ENCODE data around the gene FLNB. TPM values are rescaled to one million over a fixed set of nuclear protein-coding genes. Genes with fewer than 3 reads are reported as not detected.
"Not testable (repeated sequence)": the region's sequence is repeated elsewhere in the genome, so short reads cannot be mapped to it uniquely, and the experiment has no call there.

FLNB gene
- total RNA-seq, 1 experiment from 2014 or later: 309 TPM

GRCh38 chr3:58051658-58052261 lies 43.5 kb downstream of the FLNB start:
- H3K36me3 ChIP-seq (ENCODE audit: control insufficient read depth, insufficient read depth, low read length); H3K9me3 ChIP-seq (ENCODE audit: control insufficient read depth, insufficient read depth, low read depth, low read length); DNase-seq (ENCODE audit: low read depth, low spot score); H3K27me3 ChIP-seq (ENCODE audit: control insufficient read depth, insufficient read depth, low read length); POLR2A ChIA-PET; BruUV-seq (replicated peaks); CTCF ChIA-PET; in situ Hi-C loops (cut with HindIII; ENCODE audit: low pct_unique_long_range_greater_than_20kb, low sequenced_read_pairs); intact Hi-C loops (cut with micrococcal nuclease; ENCODE audit: unreplicated experiment): not testable (repeated sequence)
- Histone ChIP-seq H3K4me3 (ENCODE audit: low read depth in 2 of 2, low read length in 2 of 2) (peak overlapping the region in 1 of 2 experiments; percentile 36; a peak in 2 of 4 replicates), H3K27ac (ENCODE audit: low read length) (peak overlapping the region; percentile 97), H3K4me1 (ENCODE audit: control insufficient read depth, insufficient read depth, low read length) (peaks cover 72% of the 10 kb centered on the region)
- peak; percentile 23; the same call in 1 of the 2 replicates for ATAC-seq

- POLR2A ChIA-PET: no interaction called here
- in situ Hi-C loops (cut with HindIII; ENCODE audit: low pct_unique_long_range_greater_than_20kb, low sequenced_read_pairs): no loop called here
- CTCF ChIA-PET: no interaction called here
Measured at GRCh38 chr3:58052373-58053273, 44.4 kb downstream of the FLNB start.

More at GRCh38 chr3:58052373-58053273, 44.4 kb downstream of the FLNB start:
- BruUV-seq (replicated peaks): no TSS peak
- ATAC-seq (peak; percentile 83), DNase-seq (ENCODE audit: low read depth, low spot score) (peak; percentile 87)
- no peaks in the 10 kb centered on the region for H3K27me3 ChIP-seq (ENCODE audit: control insufficient read depth, insufficient read depth, low read length)
- peaks cover 73% of the 10 kb centered on the region for H3K4me1 ChIP-seq (ENCODE audit: control insufficient read depth, insufficient read depth, low read length)
- 0 out of 2 replicates have a peak, but pooled peaks have one; percentile 18 for TF ChIP-seq TCF7L2 (IDR thresholded peaks at IDR 0.05; ENCODE audit: low read depth, low read length)
- TF ChIP-seq REST (IDR thresholded peaks at IDR 0.05; ENCODE audit: insufficient read depth in 1 of 2, low read depth in 2 of 2, low read length in 1 of 2): no peak
- no peak for TF ChIP-seq CTCF (IDR thresholded peaks at IDR 0.05)
- TF ChIP-seq POLR2AphosphoS5 (IDR thresholded peaks at IDR 0.05; ENCODE audit: low read depth, low read length): no peak; the same call in 1 of the 2 replicates
- TF ChIP-seq SIN3A (IDR thresholded peaks at IDR 0.05; ENCODE audit: borderline replicate concordance, insufficient read depth, low read depth, low read length): no peak
- H3K36me3 ChIP-seq (ENCODE audit: control insufficient read depth, insufficient read depth, low read length): no peaks in the 10 kb centered on the region
- intact Hi-C loops (cut with micrococcal nuclease; ENCODE audit: unreplicated experiment): no loop called here
- peak overlapping the region; percentile 97 for H3K27ac ChIP-seq (ENCODE audit: low read length)
- no peaks in the 10 kb centered on the region for H3K9me3 ChIP-seq (ENCODE audit: control insufficient read depth, insufficient read depth, low read depth, low read length)
- H3K4me3 ChIP-seq (ENCODE audit: low read depth in 2 of 2, low read length in 2 of 2): peak overlapping the region in 1 of 2 experiments; percentile 2; a peak in 2 of 4 replicates

All from Panc1 (cell line).